CD4-positive, alpha-beta T cell treated with Interleukin-2 at 100 ng/mL for 4 hours (primary cell): ENCODE data around the gene ADRA2C.

ENCODE experiments used
- DNase-seq: peaks from one replicate; pipeline ENCODE4 v3.0.0-alpha.2; 2020; ENCODE audit warnings: low spot score

The ADRA2C gene

GRCh38 chr4:3760841-3761240 is 5.3 kb upstream of the ADRA2C start:
- DNase-seq: no peak

DNA sequence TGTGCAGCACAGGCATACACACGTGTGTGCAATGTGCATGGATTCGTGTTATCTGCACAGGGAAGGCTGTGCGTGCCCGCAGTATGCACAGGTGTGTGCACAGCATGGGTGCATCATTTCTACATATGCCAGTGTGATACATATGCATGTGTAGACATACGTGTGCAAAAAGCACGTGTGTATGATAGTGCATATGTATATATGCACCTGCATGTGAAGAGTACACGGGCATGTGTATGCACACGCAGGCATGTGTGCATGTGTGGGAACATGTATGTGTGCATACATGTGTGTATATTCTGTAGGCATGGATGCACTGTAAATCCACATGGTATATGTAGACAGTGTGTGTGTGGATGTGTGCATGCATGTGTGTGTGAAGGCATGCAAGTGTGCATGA is 3.9 kb upstream of the ADRA2C start:
- no peak for DNase-seq

DNA sequence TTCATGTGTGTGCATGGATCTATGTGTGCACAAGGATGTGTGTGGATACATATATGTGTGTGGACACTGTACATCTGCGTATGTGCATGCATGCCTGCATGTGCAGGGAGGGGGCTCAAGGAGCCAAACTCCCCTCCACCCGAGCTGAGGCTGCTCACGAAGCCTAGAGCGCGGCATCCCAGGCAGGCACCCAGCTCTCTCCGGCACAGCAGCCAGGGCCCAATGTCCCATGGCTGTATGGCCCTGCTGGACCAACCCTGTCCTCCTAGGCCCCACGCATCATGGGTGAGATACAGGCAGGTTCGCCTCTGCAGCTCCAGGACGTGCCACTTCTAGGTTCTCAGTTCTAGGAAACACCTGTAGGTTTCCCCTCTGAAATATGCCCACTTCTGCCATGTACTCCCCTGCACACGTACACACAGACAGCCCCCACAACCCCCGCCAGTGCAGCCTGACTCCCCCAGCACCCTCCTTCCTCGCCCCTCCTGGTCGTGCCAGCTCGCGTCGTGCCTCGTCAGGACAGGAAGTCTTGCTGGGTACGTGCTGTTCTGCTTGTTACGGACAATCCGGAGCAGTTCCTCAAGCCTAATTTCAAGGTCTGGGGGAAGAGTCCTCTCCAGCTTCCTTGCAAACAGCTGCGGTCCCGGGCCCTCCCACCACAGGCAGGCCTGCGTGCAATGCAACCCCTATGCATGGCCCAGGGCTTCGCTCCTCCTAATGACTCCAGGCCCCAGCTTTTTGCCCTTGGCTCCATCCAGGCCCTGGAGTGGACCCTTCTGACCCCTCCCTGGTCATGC is 3.2 kb upstream of the ADRA2C start:
- DNase-seq: no peak

- DNase-seq: no peak
These were observed 732 bp upstream of the ADRA2C start for GRCh38 chr4:3765271-3766035.

GRCh38 chr4:3766785-3767569 is 792 bp downstream of the ADRA2C start:
- no peak for DNase-seq

- DNase-seq: no peak
These were observed 1.5 kb downstream of the ADRA2C start for GRCh38 chr4:3767570-3768288.

DNA sequence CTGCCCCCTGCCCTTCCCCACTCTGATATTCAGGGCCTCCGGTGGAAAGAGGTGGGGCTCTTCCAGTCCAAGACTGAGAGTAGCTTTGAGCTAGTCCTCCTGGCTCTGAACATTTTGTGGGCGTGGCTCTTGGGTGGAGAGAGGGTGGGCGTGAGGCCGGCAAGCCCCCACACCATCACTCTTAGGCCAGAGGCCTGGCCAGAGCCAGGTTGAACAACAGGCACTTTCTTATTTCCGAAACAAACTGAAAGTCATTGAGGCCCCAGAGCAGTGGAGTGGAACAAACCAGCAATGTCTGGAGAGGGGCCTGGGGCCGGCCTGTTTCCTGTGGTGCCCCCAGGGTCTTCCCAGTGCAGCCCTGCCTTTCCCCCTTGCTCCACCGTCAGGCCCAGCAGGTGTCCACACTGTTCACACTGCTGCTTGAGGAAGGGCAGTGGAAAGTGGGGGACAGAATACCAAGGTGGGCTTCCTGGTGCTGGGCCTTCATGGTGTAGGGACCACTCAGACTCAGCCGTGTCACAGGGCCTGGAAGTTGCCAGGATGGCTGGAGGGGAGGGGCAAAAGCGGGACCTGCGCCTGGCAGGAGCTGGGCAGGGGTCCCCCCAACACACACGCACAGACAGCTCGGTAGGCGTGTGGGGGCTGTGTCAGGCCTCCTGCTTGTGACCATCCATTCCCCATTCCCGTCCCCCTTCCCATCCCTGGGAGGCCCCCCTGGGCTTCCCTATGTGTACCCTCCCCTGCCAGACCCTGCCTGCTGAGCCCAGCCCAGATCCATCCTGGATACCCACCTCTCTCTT is 2.9 kb downstream of the ADRA2C start:
- no peak for DNase-seq

DNA sequence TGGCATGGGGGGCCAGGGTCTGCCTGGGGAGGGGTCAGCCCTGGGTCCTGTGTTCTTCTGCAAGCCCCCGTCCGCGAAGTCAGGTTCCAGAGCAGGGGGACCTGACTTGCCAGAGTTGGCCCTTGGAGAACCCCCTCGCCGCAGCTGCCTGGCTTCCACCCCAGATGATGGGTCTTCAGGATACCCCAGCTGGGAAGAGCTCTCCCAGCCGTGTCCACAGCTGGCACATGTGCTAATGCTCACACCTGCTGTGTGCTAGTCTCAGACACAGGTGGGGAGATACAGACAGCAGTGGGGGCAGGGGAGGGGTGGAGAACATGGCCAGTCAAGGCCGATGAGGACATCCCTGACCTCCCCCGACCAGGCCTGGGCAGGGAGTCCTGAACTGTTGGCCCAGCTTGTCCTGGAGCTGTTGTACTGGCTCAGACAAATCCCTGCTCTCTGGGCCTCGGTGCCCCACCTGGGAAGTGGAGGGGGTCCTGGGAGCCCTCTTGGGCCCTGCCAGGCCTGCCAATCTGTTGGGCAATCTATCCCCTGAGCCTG is 3.5 kb downstream of the ADRA2C start:
- DNase-seq: no peak

DNA sequence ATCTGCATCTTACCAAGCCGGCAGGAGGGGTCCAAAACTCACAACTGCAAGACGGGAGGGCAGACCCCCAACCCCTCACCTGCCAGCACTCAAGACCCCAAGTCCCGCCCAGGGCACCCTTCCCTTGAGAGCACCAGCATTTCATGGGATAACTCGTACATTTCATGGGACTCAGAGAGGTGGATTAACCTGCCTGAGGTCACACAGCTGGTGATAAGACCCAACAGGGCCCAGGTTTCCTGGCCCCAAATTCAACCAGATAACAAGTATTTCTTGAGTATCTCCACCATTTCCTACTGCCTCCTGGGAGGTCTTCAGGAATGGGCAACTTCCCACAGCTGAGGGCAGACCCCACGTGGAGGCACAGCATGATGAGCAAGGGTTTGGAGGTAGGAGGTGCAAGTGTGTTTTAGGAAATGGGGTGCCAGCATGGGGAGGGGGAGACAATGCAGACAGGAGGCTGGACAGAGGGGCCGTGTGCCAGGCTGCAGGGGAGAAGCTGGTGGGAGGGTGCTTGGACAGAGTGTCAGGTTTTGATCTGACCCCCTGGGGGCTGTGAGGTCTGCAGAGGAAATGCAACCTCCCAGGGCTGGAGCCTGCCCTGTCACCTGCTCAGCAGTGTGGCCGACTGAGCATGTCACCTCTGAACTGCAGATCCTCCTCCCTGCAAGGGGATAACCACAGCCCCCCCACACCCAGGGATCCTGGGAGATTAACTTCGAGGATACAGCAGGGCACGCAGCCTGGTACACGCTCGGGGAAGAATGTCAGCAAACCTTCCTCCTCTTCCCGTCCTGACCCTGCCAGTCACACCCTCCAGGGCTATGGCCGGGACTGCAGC is 4.4 kb downstream of the ADRA2C start:
- no peak for DNase-seq

GRCh38 chr4:3771164-3771809 is 5.1 kb downstream of the ADRA2C start:
- DNase-seq: no peak

DNA sequence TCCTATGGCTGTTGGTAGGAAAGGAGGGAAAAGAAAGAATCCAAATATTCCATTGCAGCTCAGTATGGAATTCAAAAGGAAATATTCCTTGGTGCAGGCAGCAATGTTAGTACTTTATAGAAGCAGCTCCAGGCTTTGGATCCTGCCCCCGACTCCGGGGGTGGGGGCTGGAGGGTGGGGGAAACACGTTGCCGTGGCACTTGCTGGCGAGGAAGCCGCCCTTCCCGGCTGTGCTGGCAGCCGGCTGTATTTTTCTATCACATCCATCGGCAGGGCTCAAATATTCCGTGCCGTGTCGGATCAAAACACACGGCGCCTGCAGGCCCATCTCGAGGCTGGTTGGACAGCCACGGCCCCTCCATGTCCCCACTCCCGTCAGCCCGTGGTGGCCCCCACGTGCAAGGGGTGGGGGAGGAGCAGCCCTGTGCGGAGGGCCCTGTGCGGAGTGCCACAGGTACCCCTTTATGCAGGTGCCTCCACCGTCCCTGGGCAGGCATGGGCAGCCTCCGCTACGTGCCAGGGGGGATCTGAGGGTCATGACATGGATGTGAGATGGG is 5.8 kb downstream of the ADRA2C start:
- DNase-seq: no peak

- DNase-seq: no peak
These were observed 6.4 kb downstream of the ADRA2C start for GRCh38 chr4:3772632-3773031.

DNA sequence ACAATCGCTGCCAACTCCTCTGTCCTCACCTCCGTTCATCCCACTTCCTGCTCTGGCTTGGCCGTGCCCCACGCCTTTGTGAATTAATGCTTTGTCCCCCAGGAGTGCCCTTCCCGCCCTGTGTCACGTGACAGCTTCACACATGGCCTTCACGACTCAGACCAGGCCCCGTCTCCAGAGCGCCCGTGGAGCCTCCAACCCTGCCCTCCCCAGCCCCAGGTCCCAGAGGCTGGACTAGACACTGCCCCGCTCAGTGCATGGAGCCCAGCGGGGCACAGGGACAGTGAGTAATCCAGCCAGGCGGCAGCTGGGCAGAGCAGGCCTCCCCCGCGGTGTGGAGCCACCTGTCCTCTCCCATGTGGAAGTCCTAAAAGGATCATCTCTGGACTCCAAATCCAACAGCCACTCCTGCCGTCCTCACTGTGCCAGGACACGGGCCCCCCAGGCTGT is 7.4 kb downstream of the ADRA2C start:
- DNase-seq: no peak

DNA sequence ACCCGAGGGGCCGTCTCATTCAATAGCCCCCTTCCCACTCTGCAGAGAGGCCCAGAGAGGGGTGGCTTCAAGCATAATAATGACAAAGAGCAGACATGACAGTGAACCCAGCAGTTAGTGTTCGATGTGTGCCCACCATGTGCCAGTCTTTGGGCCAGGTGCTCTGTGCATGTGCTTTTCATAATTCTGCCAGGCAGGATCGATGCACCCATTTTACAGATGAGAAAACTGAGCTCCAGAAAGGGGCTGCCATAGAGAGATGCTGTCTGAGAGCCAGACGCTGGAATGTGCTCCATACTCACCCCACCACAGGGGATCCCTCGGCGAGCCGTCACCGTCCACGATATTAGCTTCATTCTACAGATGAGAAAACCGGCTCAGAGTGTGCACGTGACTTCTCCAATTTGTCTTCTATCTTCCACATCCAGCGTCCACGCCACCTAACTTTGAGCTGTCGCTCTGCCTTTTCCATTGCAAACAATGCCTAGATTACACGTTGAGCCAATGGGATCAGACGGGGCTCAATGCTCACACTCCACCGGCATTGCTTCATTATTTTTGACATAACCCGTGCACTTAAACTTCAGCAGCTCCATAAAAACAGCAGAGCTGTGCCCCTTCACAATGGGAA is 8.2 kb downstream of the ADRA2C start:
- DNase-seq: no peak

DNA sequence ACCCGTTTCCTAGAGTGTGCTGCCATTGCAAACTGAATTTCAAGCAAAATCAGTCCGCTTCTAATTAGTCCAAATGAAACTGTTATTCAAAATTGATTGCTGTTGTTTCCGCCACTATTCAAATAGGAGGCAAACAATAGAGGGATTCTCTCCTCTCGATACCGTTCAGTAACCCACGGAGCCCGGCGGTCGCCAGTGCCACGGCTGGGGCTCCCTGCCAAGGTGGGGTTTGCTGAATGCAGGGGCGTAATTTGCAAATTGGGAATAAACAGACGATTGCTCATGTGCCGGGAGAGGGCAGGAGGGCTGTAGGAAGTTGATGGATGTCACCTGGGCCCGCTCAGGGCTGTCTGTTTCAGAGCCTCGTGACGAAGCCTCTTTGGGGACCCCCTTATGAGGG is 8.8 kb downstream of the ADRA2C start:
- no peak for DNase-seq

GRCh38 chr4:3775576-3775975 is 9.4 kb downstream of the ADRA2C start:
- DNase-seq: no peak

- DNase-seq: no peak
These were observed 10.2 kb downstream of the ADRA2C start for GRCh38 chr4:3776166-3777032.

- DNase-seq: no peak
These were observed 10.8 kb downstream of the ADRA2C start for GRCh38 chr4:3777033-3777390.
